Prostate gland (tissue), 2 donors: ENCODE measurements around the gene CDC37. TPM values are rescaled to one million over a fixed set of nuclear protein-coding genes. Genes with fewer than 3 reads are reported as not detected.

Experiments used
- DNase-seq: peaks from one replicate; pipeline ENCODE4 v3.0.0-alpha.2; 2019; ENCODE audit warnings: low spot score
- H3K27ac ChIP-seq, 2 donors: fragments of 200-600 bp; sonication (generic); 2 replicates each; pipeline ENCODE4 v1.5.1; 2017 to 2019
- H3K27me3 ChIP-seq: fragments of 200-600 bp; sonication (generic); replicated peaks from 2 replicates; pipeline ENCODE4 v1.5.1; 2019; ENCODE audit not compliant: insufficient read depth
- H3K36me3 ChIP-seq, 2 donors: fragments of 200-600 bp; sonication (generic); 1 replicate in 1 of 2; 2 replicates in 1 of 2; pipeline versions ENCODE4 v1.5.1 to v1.8.1; 2017 to 2019
- H3K4me1 ChIP-seq: fragments of 200-600 bp; sonication (generic); replicated peaks from 2 replicates; pipeline ENCODE4 v1.5.1; 2019
- H3K4me3 ChIP-seq, 2 donors: fragments of 200-600 bp; sonication (generic); 2 replicates each; pipeline ENCODE4 v1.5.1; 2017 to 2019
- H3K9me3 ChIP-seq: fragments of 200-600 bp; sonication (generic); 2 replicates; pipeline ENCODE4 v1.5.1; 2017
- POLR2A ChIP-seq: fragments of 450-650 bp; IDR thresholded peaks from one replicate; pipeline ENCODE4 v1.6.1; 2016; ENCODE audit warnings: antibody characterized with exemption, mild to moderate bottlenecking
- POLR2AphosphoS5 ChIP-seq: sonication (generic); formaldehyde crosslinking; IDR thresholded peaks from one replicate; pipeline ENCODE4 v1.6.1; 2017; ENCODE audit warnings: antibody characterized with exemption
- WGBS: methylation state at CpG from one replicate; pipeline ENCODE4 v1.1.5; 2018; 5-methylcytosine and 5-hydroxymethylcytosine counted together
- intact Hi-C: fragments of 100-400 bp; cut with DNase I; formaldehyde crosslinking; loops from one replicate; pipeline ENCODE4 v1.14.2; 2022
- total RNA-seq, 2 donors: library from RNA; depleted of rRNA; stranded (reverse); fragments of >200 nt; gene quantifications; one replicate each; pipeline ENCODE4 v1.1.0, GENCODE V29; 2016
- TF ChIP-seq, protein P1 (sequence below), 4 experiments: fragments of 200-600 bp in 2 of 4; fragments of 450-650 bp in 2 of 4; sonication (generic) in 2 of 4; IDR thresholded peaks; 1 replicate in 3 of 4; 2 replicates in 1 of 4; pipeline ENCODE4 v1.5.1; 2016 to 2019; ENCODE audit warnings: antibody characterized with exemption in 4 of 4, mild to moderate bottlenecking in 2 of 4, moderate library complexity in 2 of 4

CDC37 gene
- total RNA-seq, 2 donors from 2014 or later, result 135 to 159 TPM

DNA sequence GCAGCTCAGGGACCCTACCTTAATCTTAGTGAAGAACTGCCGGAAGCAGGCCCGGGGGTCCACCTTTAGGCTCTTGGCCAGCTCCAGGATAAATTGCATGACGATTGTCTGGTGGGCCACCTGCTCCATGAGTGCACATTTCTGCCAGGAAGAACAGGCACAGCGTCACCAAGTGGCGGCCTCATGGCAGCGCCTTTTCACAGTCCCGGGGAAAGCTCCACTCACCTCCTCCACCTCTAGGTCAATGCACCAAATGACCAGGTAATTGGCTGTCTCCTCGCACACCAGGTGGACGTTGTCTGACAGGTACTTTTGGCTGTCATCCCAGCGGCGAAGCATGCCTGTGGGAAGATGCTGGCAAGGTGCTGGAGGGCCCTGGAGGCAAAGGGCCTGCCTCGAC is 8.3 kb downstream of the CDC37 start:
- no peak for DNase-seq
- no peaks in the 10 kb centered on the region for H3K9me3 ChIP-seq
- intact Hi-C loops, result no loop called here
- TF ChIP-seq POLR2A (no peak), POLR2AphosphoS5 (no peak)
- TF ChIP-seq, protein P1, sequence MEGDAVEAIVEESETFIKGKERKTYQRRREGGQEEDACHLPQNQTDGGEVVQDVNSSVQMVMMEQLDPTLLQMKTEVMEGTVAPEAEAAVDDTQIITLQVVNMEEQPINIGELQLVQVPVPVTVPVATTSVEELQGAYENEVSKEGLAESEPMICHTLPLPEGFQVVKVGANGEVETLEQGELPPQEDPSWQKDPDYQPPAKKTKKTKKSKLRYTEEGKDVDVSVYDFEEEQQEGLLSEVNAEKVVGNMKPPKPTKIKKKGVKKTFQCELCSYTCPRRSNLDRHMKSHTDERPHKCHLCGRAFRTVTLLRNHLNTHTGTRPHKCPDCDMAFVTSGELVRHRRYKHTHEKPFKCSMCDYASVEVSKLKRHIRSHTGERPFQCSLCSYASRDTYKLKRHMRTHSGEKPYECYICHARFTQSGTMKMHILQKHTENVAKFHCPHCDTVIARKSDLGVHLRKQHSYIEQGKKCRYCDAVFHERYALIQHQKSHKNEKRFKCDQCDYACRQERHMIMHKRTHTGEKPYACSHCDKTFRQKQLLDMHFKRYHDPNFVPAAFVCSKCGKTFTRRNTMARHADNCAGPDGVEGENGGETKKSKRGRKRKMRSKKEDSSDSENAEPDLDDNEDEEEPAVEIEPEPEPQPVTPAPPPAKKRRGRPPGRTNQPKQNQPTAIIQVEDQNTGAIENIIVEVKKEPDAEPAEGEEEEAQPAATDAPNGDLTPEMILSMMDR (IDR thresholded peaks at IDR 0.05), result no peak
- WGBS, result 88% methylated on average over 12 of the region's 12 CpGs
- H3K27me3 ChIP-seq, result no peaks in the 10 kb centered on the region
- no peak overlapping the region for H3K4me3 ChIP-seq
- peaks cover 8 to 15% of the 10 kb centered on the region in 2 donors for H3K36me3 ChIP-seq
- H3K4me1 ChIP-seq, result no peaks in the 10 kb centered on the region
- no peak overlapping the region for H3K27ac ChIP-seq

GRCh38 chr19:10393137-10393536 is 10.2 kb downstream of the CDC37 start:
- Histone ChIP-seq H3K4me1 (no peaks in the 10 kb centered on the region), H3K4me3 (no peak overlapping the region), H3K36me3 (peaks cover 8 to 15% of the 10 kb centered on the region in 2 donors), H3K9me3 (no peaks in the 10 kb centered on the region), H3K27me3 (no peaks in the 10 kb centered on the region), H3K27ac (no peak overlapping the region)
- intact Hi-C loops, result no loop called here
- DNase-seq, result no peak
- TF ChIP-seq POLR2AphosphoS5 (no peak), POLR2A (no peak)
- TF ChIP-seq, protein P1 (IDR thresholded peaks at IDR 0.05), result no peak
- WGBS, result 94% methylated on average over 20 of the region's 24 CpGs

DNA sequence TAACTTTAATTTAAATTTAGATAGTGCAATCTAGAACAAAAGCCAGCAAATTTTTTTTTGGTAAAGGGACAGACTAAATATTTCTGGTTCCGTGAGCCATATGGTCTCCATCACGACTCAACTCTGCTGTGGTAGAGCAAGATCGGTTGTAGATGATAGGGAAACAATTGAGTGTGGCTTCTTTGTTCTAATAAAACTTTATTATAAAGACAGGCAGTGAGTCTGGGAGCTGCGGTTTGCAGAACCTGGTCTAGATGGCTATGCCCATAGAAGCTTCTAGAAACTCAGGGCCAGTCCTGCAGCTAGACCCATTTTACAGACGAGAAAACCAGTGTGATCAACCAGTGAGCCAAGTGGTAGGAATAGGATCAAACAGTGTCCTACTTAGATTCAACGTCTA is 11.2 kb downstream of the CDC37 start:
- WGBS, result 80% methylated on average over 6 of the region's 6 CpGs
- no peak for DNase-seq
- no peaks in the 10 kb centered on the region for H3K27me3 ChIP-seq
- no peaks in the 10 kb centered on the region for H3K4me1 ChIP-seq
- peaks cover 8 to 15% of the 10 kb centered on the region in 2 donors for H3K36me3 ChIP-seq
- intact Hi-C loops, result no loop called here
- TF ChIP-seq POLR2A (no peak), POLR2AphosphoS5 (no peak)
- TF ChIP-seq, protein P1 (IDR thresholded peaks at IDR 0.05), result no peak
- H3K27ac ChIP-seq, result no peak overlapping the region
- no peaks in the 10 kb centered on the region for H3K9me3 ChIP-seq
- no peak overlapping the region for H3K4me3 ChIP-seq

- Histone ChIP-seq H3K27me3 (no peaks in the 10 kb centered on the region), H3K4me3 (no peak overlapping the region), H3K36me3 (peaks cover 8 to 15% of the 10 kb centered on the region in 2 donors), H3K4me1 (no peaks in the 10 kb centered on the region), H3K27ac (no peak overlapping the region), H3K9me3 (no peaks in the 10 kb centered on the region)
- DNase-seq, result peak; percentile 75
- intact Hi-C loops, result no loop called here
- TF ChIP-seq POLR2AphosphoS5, result no peak
- no peak for TF ChIP-seq POLR2A
- TF ChIP-seq, protein P1 (IDR thresholded peaks at IDR 0.05), result peak; percentile 66 to 83 (median 74)
- 41% methylated on average over 9 of the region's 9 CpGs for WGBS
These were observed 12.6 kb downstream of the CDC37 start for GRCh38 chr19:10390652-10391286.

GRCh38 chr19:10389863-10390262 is 13.5 kb downstream of the CDC37 start:
- TF ChIP-seq, protein P1 (IDR thresholded peaks at IDR 0.05), result no peak
- TF ChIP-seq POLR2A, result no peak
- TF ChIP-seq POLR2AphosphoS5, result no peak
- intact Hi-C loops, result loop anchor here (2.0 kb wide), 1 partner anchor 119 kb away; the partner anchor contains the start of gene ICAM1
- 56% methylated on average over 12 of the region's 12 CpGs for whole genome bisulfite sequencing
- Histone ChIP-seq H3K4me1 (no peaks in the 10 kb centered on the region), H3K9me3 (no peaks in the 10 kb centered on the region), H3K27ac (no peak overlapping the region), H3K36me3 (peaks cover 3 to 15% of the 10 kb centered on the region in 2 donors), H3K4me3 (no peak overlapping the region), H3K27me3 (no peaks in the 10 kb centered on the region)
- no peak for DNase-seq
